Measurements from ENCODE around the gene LLPH.

The LLPH gene

DNA sequence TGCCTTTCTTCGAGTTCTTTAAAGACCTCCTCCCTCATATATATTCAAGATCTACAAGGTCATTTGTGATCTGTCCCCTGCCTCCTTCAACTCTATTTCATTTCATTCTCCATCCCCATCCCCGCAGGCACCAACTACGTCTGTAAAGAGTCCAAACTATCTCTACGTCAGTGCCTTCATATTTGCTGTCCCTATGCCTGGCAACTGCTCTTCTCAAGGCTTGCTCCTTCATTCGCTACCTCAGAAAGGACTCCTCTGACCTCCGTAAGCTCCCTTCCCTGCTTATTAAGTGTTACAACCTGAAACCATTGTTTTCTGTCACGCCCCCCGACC is 650 bp downstream of the LLPH start:
- DNase-seq (ENCODE audit: low read depth), result no peak
- peak overlapping the region; percentile 96 for H3K4me3 ChIP-seq (ENCODE audit: low read depth, low read length)
- TF ChIP-seq, protein P1, sequence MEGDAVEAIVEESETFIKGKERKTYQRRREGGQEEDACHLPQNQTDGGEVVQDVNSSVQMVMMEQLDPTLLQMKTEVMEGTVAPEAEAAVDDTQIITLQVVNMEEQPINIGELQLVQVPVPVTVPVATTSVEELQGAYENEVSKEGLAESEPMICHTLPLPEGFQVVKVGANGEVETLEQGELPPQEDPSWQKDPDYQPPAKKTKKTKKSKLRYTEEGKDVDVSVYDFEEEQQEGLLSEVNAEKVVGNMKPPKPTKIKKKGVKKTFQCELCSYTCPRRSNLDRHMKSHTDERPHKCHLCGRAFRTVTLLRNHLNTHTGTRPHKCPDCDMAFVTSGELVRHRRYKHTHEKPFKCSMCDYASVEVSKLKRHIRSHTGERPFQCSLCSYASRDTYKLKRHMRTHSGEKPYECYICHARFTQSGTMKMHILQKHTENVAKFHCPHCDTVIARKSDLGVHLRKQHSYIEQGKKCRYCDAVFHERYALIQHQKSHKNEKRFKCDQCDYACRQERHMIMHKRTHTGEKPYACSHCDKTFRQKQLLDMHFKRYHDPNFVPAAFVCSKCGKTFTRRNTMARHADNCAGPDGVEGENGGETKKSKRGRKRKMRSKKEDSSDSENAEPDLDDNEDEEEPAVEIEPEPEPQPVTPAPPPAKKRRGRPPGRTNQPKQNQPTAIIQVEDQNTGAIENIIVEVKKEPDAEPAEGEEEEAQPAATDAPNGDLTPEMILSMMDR (IDR thresholded peaks at IDR 0.05; ENCODE audit: low read depth, low read length, missing control alignments), result no peak

DNA sequence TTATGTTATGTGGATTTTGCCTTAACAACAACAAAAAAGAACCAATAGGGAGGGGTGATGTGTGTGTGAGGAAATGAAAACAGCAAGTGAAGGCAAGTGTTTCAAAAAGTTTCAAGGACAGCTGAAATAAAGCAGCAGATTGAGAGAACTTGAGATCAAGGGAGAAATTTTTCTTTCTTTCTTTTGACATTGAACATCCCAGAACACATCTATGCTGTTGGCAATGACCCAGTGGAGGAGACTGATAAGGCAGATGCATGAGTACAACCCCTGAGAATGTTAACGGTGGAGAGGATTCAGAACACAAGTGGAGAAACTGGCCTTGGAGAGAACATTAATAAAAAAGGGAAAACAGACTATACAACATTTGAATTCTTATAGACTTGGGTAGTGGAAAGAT is 2.9 kb downstream of the LLPH start:
- TF ChIP-seq, protein P1 (IDR thresholded peaks at IDR 0.05; ENCODE audit: low read depth, low read length, missing control alignments), result no peak
- DNase-seq (ENCODE audit: low read depth), result no peak
- H3K4me3 ChIP-seq (ENCODE audit: low read depth, low read length), result no peak overlapping the region

DNA sequence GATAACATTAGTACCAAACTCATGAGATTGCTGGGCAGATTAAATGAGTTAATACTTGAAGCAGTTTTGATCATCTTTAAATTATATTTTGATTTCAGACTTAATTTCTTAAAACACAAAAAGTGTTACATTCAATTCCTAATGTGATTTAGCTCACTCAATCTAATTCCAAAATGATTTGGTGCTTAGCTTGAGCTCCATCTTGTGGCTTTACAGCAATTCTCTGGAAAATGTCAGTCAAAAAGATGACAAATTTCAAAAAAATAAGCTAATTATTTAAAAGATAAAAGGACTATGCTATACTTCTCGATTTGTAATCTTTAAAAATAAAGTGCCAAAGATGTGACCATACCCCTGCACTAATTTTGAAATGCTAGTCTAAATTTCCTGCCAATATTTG is 10.1 kb downstream of the LLPH start:
- no peak overlapping the region for H3K4me3 ChIP-seq (ENCODE audit: low read depth, low read length)
- TF ChIP-seq, protein P1 (IDR thresholded peaks at IDR 0.05; ENCODE audit: low read depth, low read length, missing control alignments), result no peak
- no peak for DNase-seq (ENCODE audit: low read depth)

DNA sequence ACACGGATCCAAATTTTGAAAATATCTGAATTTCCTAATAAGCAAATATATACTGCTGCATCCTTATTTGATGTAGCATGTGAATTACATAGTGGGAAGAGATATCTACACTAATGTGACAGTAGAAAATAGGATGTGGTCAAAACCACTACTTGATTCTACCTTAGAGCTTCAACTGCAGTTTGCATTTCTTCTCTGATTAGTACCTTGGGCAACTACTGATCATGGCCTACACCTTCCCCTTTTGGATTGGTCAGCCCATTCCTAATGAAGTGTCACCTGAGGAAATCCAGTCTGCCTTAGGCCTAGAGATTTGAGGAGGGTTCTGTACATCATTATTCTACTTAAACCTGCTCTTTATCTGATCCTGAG is 10.7 kb downstream of the LLPH start:
- DNase-seq (ENCODE audit: low read depth), result no peak
- H3K4me3 ChIP-seq (ENCODE audit: low read depth, low read length), result no peak overlapping the region
- TF ChIP-seq, protein P1 (IDR thresholded peaks at IDR 0.05; ENCODE audit: low read depth, low read length, missing control alignments), result no peak

DNA sequence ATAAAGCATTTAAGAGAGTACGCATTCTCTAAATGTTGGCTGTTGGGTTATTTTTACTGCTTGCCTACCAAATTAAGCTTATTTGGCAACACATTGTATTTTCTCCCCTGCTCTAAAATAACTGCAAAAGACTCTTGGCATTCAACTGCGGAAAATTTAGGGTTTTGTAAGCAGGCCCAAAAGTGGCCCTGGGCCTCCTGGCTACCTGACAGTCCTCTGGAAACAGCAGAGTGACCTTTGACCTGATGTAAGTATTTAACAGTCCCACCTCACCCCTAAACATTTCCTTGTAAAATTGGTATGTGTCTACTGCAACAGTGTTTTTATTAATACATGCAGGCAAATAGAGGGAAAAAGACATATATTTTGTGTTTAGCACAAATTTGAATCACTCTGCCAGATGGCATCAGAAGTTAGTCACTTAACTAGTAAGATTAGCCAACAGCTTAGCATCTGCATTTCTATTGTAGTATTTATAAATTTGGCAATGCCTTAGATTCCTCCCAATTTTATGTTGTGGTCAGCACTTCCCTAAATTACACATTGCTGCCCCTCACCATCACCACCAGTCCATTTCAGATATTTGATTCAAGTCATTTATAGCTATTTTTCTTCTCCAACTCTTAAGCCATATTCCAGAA is 11.2 kb downstream of the LLPH start:
- H3K4me3 ChIP-seq (ENCODE audit: low read depth, low read length), result no peak overlapping the region
- TF ChIP-seq, protein P1 (IDR thresholded peaks at IDR 0.05; ENCODE audit: low read depth, low read length, missing control alignments), result no peak
- no peak for DNase-seq (ENCODE audit: low read depth)

DNA sequence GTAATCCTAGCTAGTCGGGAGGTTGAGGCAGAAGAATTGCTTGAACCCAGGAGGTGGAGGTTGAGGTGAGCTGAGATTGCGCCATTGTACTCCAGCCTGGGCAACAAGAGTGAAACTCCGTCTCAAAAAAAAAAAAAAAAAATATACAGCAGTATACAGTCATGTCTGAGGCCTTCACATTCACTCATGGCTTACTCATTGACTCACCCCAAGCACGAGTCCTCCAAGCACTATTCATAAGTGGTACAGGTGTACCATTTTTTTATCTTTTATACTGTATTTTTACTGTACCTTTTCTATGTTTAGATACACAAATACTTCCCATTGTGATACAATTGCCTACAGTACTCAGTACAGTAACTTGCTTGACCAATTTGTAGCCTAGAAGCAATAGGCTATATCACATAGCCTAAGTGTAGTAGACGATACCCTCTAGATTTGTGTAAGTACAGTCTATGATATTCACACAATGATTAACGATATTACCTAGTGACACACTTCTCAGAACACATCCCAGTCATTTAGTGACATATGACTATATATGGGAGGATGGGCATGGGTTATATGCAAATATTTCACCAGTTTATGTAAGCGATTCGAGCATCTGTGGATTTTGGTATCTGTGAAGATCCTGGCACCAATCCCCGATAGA is 12.2 kb downstream of the LLPH start:
- DNase-seq (ENCODE audit: low read depth), result no peak

More for the DNA sequence above, 12.2 kb downstream of the LLPH start:
- no peak overlapping the region for H3K4me3 ChIP-seq (ENCODE audit: low read depth, low read length)
- TF ChIP-seq, protein P1 (IDR thresholded peaks at IDR 0.05; ENCODE audit: low read depth, low read length, missing control alignments), result no peak

All from GM12864 (cell line).